Upper lobe of left lung (tissue), 4 donors: ENCODE results near the gene LRBA.

Experiments
- CTCF ChIP-seq, 6 experiments: fragments of 450-650 bp in 4 of 6; fragments of 200-600 bp in 2 of 6; sonication (generic) in 2 of 6; IDR thresholded peaks; one replicate each; pipeline ENCODE4 v1.5.1; 2016 to 2019; ENCODE audit warnings: antibody characterized with exemption in 6 of 6
- POLR2AphosphoS5 ChIP-seq, 2 donors: sonication (generic); formaldehyde crosslinking; IDR thresholded peaks; one replicate each; pipeline ENCODE4 v1.5.1; 2017; ENCODE audit warnings: antibody characterized with exemption in 2 of 2

GRCh38 chr4:150973626-150974251, 41.3 kb downstream of the LRBA start:
- TF ChIP-seq CTCF (IDR thresholded peaks at IDR 0.05) (no peak), POLR2AphosphoS5 (IDR thresholded peaks at IDR 0.05) (no peak)
